Fibroblast of upper back skin (primary cell): ENCODE results near the gene ZNF414.
"Not testable (repeated sequence)": the region's sequence is repeated elsewhere in the genome, so short reads cannot be mapped to it uniquely, and the experiment has no call there.

ENCODE experiments used
- DNase-seq: peaks from one replicate; pipeline ENCODE4 v3.0.0-alpha.2; 2013

The ZNF414 gene, protein sequence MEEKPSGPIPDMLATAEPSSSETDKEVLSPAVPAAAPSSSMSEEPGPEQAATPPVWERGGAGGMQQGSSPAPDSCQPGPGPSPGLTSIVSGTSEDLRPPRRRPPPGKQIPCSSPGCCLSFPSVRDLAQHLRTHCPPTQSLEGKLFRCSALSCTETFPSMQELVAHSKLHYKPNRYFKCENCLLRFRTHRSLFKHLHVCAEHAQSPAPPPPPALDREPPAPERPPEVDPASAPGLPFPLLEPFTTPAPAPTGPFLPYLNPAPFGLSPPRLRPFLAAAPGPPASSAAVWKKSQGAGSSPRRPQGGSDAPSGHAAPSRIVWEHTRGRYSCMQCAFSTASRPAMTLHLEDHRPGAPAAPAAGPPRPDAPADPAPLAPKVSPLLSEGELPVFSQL

DNA sequence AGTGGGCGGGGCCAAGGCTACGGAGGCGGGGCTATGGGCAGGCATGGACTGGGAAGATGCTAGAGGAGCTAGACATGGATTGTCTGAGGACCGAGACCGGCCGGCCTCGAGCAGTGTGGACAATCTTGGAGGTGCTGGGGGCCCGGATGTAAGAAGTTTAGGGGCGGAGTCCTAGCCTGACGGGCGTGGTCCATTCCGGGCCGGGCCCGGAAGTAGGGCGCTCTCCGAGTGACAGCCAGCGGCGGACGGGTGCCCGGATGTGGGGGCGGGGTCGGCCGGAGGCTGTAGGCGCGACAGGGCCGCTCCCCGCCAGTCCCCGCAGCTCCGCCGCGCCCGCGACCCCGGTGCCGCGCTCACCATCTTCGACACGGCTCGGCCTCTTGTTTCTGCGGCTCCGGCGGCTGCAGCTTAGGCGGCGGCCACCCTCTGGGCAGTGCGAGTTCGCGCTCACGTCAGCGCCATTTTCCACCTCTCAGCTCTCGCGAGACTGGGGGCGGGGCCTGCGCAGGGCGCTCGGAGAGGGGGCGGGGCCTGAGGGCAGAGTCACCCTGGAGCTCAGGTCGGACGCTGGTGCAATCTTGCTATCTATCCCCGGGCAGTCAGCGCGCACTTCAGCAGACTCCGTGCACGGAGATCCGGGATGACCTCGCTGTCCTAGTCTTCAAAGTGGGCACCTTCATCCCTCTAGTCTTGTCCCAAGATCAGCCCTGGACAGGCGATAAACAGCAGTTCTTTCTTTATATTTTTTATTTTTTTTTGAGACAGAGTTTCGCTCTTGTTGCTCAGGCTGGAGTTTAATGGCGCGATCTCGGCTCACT, at the start of gene ZNF414:
TSS of gene ZNF414 (minus strand) at position 481 of the 818 bp plus-strand sequence. CDS start at position 360, 121 bp downstream.
- peak; percentile 98 for DNase-seq

DNA sequence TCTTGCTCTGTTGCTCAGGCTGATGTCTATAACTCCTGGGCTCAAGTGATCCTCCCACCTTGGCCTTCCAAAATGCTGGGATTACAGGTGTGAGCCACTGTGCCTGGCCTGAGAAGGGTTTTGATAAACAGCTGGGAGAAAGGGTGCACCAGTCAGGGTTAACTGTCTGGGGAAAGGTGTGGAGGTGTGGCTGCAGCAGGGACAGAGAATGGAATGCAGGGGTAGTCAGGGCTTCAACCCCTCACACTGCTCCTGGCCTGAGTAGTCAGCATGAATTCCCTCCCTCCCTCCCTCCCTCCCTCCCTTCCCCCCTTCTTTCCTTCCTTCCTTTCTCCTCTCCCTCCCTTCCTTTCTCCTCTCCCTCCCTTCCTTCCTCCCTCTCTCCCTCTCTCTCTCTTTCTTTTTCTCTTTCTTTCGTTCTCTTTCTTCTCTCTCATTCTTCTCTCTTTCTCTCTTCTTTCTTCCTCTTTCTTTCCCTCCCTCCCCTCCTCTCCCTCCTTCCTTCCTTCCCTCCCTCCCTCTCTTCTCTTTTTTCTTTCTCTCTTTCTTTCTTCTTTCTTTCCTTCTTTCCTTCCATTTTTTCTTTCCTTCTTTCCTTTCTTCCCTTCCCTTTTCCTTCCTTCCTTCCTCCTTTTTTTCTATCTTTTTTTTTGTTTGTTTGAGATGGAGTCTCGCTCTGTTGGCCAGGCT, 47.3 kb upstream of the ZNF414 start:
- DNase-seq, result no peak

DNA sequence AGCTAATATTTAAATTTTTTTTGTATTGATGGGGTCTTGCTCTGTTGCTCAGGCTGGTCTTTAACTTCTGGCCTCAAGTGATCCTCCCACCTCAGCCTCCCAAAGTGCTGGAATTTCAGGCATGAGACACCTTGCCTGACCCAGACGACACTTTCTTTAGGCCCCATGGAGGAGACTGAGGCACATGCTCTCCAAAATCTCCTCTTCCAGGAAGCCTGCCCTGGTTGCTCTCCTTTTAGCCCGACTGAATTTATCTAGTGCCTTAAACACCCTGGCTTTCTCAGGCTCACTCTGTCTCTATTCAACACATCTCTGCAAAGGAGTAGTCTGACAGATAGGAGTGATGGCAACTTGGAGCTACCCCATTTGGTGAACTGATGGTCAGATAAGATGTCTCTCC, 44.4 kb upstream of the ZNF414 start:
- no peak for DNase-seq

DNA sequence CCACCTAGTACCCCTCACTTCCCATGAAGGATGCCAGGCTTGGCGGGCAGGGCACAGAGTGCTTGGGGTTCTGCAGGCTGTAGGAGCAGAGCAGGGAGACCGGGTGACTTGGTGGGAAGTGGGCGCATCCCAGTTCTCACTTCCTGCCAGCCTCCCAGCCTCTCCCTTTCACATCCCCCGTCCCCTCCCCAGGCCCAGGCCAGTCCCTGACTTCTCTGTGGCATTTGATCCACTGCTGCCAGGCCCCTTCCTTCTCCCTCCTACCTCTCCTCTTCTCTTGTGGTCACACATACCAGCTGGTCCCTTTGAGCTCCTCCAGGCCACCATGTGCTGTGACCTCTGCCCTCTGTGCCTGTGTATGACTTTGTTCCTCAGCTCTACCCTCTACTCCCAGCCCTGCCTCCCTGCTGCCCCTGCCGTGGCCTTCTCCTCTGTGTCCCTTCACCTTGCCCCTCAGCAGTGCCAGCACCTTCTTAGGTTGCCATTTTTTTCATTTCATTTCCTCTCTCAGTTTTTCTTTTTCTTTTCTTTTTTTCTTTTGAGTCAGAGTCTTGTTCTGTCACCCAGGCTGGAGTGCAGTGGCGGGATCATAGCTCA, 43.8 kb upstream of the ZNF414 start:
- DNase-seq, result no peak

DNA sequence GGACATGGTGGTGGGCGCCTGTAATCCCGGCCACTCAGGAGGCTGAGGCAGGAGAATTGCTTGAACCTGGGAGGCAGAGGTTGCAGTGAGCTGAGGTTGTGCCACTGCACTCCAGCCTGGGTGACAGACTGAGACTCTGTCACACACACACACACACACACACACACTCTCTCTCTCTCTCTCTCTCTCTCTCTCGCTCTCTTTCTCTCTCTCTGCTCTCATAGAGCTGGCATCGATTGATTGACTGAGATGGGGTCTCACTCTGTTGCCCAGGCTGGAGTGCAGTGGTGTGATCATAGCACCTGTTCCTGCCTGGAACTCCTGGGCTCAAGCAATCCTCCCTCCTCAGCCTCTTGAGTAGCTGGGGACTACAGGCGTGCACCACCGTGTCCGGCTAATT, 39.8 kb upstream of the ZNF414 start:
- DNase-seq, result not testable (repeated sequence)

DNA sequence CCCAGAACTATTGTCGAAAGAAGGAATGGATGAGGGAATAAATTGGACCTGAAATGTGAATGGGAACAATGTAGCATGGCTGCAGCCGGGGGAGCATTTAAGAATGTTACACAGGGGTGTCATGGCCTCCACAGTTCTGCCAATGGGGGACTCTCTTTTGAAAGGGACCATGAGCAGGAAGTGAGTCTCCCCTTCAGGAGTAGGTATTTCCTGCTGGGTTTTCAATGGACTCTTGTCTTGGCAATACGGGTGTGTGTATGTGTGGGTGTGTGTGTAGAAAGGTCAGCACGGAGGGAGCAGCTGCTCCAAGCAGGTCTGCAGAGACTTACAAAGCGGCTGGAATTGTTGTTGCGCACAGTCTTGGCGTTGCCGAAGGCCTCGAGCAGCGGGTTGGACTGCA, 38.8 kb upstream of the ZNF414 start:
- peak; percentile 12 for DNase-seq

DNA sequence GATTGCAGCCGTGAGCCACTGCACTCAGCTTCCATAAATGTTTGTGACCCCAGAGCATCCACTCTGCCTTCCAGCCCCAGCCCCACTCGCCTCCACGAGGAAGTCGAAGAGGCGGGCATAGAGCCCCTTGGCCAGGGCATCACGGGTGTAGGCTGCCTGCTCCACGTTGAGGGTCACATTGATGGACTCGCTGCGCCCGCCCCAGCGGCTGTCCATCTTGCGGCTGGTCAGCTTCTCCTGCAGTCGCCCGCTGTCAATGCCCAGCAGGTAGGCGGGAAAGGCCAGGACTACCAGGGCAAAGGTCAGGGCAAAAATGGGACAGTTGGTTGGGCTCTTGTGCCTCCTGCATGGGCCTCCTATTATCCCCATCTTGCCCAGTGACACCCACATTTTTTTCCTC, 36.1 kb upstream of the ZNF414 start:
- no peak for DNase-seq

DNA sequence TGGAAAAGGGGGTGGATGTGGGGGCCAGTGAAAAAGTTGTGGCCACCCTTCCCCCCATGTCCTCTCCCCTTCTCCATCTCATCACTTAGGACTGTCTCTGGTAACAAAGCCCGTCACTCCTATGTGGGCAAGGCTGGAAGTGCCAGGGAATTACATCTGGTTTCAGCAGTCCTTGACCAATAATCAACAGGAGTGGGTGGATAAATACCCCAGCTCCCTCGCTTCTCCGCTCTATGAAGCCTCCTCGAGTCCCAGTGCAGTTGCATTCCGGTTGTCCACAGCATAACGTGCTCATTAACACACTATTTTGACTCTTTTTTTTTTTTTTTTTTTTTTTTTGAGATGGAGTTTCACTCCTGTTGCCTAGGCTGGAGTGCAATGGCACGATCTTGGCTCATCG, 31.8 kb upstream of the ZNF414 start:
- DNase-seq, result no peak

DNA sequence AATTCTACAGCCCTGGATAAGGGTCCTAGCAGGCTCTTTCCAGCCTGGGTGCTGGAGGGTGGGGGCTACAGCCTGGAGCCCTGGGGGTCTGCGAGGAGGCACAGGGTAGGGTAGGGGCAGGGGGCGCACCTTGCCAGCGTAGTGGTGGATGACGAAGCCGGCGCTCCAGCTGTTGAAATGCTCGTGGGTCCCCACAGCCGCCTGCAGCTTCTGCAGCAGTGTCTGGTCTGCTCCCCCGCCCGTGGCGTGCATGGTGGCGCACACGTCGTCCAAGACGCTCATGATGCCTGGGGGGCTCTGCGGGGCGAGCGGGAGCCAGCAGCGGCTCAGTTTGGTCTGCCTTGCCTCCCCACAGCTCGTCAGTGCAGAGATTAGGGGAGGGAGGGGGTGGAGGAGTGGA, 30.2 kb upstream of the ZNF414 start:
- no peak for DNase-seq

DNA sequence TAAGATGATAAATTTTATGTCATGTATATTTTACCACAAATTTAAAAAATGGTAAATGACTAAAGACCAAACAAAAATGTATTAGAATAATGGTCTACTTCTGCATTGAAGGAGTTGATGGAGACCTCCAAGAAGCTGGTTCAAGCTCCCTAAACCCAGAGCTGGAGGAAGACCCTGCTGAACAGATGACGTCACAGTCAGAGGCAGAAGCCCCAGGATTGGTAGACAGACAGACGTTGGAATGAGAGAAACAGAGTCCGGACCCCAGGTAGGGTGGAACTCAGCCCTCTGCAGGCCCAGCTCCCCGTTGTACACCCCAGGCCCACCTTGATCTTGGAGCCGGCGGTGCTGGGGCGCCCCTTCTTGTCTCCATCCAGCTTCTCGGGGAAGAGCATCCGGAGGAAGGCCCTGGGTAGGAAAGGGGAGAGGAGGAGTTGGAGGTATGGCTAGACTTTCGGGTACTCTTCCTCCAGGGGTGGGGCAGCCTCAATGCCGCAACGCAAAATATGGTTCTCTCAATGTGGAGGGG, 25.7 kb upstream of the ZNF414 start:
- no peak for DNase-seq

DNA sequence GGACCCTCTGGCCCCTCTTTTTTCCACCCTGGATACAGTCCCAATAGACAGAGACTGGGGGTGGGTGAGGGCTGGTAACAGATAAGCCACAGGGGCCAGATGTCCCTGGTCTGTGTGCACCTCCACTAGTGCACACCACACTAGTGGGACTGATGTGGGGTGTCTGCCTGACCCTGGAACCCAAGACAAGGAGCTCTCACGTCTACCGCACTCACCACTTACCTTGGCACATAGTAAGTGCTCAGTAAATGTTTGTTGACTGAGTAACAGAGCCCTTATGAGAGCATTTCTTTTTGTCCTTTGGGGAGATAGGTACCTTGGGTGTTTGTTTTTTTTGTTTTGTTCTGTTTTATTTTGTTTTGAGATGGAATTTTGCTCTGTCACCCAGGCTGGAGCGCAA, 23.1 kb upstream of the ZNF414 start:
- no peak for DNase-seq

DNA sequence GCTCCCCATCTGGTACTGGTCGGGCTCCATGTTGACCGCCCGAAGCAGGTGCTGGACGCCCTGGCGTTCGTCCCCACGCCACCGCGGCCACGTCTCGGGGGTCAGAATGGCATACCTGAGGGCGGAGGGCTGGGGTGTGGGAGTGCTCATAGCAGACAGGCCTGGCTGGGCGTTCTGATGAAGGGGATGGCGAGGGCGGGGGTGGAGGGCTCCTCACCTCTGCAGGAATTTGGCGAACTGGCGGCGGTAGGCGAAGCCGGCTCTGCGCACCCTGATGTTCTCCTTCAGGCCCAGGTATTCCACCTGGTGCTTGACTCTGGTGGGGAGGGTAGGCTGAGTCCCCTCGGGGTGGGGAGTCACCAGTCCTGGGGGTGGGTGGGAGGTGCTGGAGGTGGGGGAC, 22.3 kb upstream of the ZNF414 start:
- DNase-seq, result no peak

DNA sequence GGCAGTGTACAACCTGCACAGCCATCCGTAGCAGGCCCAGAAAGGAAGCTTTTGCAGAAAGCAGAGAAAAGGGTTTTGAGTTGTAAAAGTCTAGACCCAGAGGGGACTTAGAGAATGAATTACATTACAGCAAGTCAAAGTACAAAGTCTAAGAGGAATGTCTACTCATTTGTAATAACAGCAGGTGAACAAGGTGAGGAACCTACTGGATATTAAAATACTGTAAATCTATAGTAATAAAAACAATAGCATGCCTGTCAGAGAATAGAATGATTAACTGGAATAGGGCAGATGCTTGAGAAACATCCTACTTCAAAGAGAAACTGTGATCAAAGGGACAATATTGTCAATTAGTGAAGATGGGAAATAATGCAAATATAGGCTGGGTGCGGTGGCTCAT, 18.3 kb upstream of the ZNF414 start:
- DNase-seq, result no peak

DNA sequence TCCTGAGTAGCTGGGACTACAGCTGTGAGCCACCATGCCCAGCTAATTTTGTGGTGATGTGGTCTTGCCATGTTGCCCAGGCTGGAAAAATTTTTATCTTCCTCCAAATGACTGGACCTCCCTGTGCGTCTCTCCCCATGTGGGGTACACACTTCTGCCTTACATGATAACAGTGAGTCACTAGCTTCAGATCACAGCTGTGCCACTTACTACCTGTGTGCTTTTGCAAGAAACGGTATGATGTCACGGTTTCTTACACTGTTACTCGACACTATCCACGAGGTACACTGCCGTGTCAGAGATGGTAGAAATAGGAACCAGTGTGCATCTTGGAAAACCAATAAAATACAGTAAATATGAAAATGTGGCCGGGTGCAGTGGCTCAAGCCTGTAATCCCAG, 17.5 kb upstream of the ZNF414 start:
- DNase-seq, result no peak

DNA sequence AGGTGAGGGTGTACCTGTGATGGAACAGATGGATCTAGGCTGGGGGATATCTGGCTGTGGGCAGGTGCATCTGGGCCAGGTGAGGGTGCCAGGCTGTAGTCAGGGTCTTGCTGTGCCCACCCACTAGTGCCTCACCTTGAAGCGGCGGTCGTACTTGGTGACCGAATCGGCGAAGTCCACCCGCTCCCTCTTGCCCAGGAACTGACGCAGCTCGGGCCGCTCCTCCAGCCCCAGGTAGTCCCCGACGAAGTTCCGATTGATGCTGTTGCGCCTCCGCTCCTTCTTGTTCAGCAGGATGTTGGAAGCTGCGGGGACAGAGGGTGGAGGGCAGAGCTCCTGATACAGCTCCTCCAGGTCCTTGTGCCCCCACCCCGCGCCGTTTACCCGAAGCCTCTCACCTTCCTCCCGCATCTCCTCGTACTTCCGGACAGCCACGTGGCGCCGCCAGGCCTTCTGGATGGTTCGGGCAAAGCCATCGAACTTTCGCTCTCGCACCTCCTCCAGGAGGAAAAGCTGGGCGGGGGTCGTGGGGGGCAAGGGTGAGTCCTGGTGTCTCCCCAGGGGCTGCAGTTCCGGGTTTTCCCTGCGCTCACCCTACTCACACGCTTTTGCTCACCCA, 16.2 kb upstream of the ZNF414 start:
- DNase-seq, result no peak

DNA sequence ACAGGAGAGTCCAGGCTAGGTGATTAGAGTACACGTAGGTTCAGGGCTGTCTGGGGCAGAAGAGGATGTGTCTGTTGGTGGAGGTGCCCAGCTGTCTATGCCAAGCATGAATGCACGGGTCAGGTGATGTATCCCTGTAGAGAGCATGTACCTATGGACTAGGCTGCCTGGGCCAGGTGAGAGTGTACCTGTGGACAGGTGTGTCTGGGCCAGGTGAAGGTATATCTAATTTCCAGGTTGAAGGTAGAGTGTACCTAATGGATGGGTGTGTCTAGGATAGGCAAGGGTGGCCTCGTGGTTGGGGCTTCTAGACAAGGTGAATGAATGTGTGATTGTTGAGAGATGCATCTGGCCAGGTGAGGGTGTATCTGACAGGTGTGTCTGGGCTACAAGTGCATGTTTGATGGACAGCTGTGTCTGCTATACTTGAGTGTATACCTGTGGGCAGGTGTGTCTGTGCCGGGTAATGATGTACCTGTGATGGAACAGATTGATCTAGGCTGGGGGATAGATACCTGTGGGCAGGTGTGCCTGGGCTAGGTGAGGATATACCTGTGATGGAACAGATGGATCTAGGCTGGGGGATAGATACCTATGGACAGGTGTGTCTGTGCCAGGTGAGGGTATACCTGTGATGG, 15.5 kb upstream of the ZNF414 start:
- DNase-seq, result no peak

DNA sequence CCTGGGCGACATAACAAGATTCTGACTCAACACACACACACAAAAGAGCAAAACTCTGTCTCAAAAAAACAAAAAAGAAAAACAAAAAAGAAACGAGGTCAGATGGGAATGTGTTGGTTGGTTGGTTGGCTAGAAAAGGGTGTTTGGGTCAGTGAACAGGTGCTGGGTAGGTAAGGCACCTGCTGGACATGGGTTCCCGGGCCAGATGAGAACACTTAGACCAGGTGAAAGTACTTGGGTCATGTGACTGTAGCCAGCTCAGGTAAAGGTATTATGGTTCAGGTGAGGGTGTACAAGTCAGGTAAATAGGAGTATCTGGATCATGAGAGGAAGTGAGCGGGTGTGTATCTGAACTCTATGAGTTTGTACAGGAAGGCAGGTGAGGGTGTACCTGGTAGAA, 14.5 kb upstream of the ZNF414 start:
- DNase-seq, result no peak

DNA sequence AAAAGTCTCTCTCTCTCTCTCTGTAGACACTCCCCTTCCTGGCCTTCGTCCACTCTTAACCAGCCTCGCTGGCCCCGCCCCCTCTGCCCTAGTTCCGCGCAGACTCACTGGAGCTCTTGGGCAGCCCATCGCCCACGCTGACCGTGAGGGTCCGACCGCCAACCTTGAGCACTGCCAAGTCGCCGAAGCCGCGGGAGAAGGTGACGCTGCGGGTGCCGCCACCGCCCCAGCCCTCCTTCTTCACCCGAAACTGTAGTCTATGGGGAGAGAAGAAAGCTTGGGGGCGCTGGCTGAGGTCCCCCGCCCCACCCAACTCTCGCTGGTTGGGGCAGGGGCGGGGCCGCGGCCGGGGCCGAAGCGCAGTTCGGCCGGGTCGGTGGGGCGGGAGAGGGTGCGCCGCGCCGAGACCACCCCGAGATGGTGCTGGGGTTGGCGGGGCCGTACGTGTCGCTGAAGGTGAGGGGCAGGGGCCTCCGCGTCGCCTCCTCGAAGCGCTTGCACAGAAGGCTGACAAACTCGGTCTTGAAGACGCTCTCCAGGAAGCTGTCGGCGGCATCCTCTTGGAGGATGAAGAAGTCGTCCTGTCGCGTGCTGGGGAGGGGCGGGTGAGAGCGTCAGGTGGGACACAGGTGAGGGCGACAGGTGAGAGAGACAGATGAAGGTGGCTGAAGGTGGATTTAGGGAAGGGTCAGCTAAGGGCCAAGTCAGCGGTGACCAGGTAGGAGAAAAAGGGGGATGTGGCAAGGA, 12.6 kb upstream of the ZNF414 start:
- peak; percentile 92 for DNase-seq

DNA sequence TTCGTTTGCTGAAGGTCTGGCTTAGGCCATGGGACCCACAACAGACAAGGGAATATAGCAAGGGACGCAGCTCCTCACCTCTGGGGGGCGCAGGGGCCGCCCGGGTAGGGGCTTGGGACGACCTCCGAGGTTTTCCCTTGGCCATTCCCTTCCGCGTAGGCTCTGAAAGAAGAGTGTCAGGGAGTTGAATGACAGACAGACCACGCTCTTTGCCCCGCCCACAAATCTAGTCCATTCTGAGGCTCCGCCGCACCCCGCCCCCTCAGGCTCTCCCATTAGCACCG, 11.4 kb upstream of the ZNF414 start:
- DNase-seq, result no peak

DNA sequence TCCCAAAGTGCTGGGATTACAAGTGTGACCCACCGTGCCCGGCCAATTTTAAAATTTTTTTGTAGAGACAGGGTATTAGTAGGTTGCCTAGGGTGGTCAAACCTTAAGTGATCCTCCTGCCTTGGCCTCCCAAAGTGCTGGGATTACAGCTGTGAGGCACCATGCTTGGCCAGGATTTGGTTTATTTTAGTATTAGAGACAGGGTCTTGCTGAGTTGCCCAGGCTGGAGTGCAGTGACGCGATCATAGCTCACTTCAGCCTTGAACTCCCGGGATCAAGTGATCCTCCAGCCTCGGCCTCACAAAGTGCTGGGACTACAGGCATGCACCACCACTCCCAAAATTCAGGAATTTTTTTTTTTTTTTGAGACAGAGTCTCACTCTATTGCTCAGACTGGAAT, 5.4 kb upstream of the ZNF414 start:
- no peak for DNase-seq

DNA sequence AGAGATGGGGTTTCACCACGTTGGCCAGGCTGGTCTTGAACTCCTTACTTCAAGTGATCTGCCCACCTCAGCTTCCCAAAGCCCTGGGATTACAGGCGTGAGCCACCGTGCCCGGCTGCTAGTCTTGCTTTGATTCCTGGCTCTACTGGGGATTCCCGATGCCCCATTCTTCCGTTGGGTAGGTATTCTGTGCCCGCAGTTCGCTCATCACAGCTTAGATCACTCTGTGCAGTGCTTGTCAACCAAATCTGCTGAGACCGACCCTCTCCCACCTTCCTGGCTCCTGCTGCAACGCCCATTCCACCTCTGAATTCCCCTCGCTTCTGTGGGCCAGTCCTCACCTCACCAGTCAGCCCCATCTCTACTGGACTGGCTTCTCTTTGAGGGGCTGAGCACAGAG, 4.6 kb upstream of the ZNF414 start:
- no peak for DNase-seq
